Sigmoid colon (tissue), 4 donors: ENCODE measurements around the gene SNCAIP.

Experiments used
- CTCF ChIP-seq, 4 experiments: fragments of 450-650 bp in 3 of 4; fragments of 200-600 bp in 1 of 4; IDR thresholded peaks; one replicate each; pipeline ENCODE4 v1.5.1; 2016 to 2019; ENCODE audit warnings: antibody characterized with exemption in 4 of 4, mild to moderate bottlenecking in 3 of 4, moderate library complexity in 2 of 4
- EP300 ChIP-seq, 4 donors: sonication (generic); formaldehyde crosslinking; IDR thresholded peaks; one replicate each; pipeline ENCODE4 v1.6.1; 2017; ENCODE audit warnings: antibody characterized with exemption in 4 of 4
- POLR2A ChIP-seq, 2 donors: fragments of 450-650 bp; IDR thresholded peaks; one replicate each; pipeline ENCODE4 v1.6.1; 2016; ENCODE audit warnings: antibody characterized with exemption in 2 of 2, mild to moderate bottlenecking in 2 of 2, moderate library complexity in 2 of 2
- POLR2AphosphoS5 ChIP-seq, 4 donors: sonication (generic); formaldehyde crosslinking; IDR thresholded peaks; one replicate each; pipeline ENCODE4 v1.6.1; 2017; ENCODE audit warnings: antibody characterized with exemption in 4 of 4

GRCh38 chr5:122296871-122297270 is 15.2 kb upstream of the SNCAIP start:
- TF ChIP-seq CTCF (IDR thresholded peaks at IDR 0.05) (no peak), POLR2A (IDR thresholded peaks at IDR 0.05) (no peak), POLR2AphosphoS5 (IDR thresholded peaks at IDR 0.05) (no peak), EP300 (IDR thresholded peaks at IDR 0.05) (no peak)
